Epithelial cell of proximal tubule (primary cell): ENCODE results near the gene DENND6B. TPM values are rescaled to one million over a fixed set of nuclear protein-coding genes. Genes with fewer than 3 reads are reported as not detected.

Experiments
- DNase-seq: peaks from one replicate; pipeline ENCODE4 v3.0.0-alpha.2; 2011; ENCODE audit warnings: low read depth
- H3K4me3 ChIP-seq: 2 replicates; pipeline ENCODE4 v1.5.1; 2011; ENCODE audit warnings: low read depth, mild to moderate bottlenecking, low read length
- CTCF ChIP-seq: conservative IDR thresholded peaks from 2 replicates; pipeline ENCODE4 v1.5.1; 2012; ENCODE audit warnings: low read depth, mild to moderate bottlenecking, low read length
- total RNA-seq: library from RNA; depleted of rRNA; stranded (reverse); fragments of >200 nt; gene quantifications from 2 replicates; pipeline ENCODE4 v1.2.3, GENCODE V29; 2015

Gene DENND6B
- total RNA-seq, 1 donor from 2014 or later, result 4.4 TPM

GRCh38 chr22:50296658-50297490 is 29.9 kb downstream of the DENND6B start:
- TF ChIP-seq CTCF, result no peak
- no peak for DNase-seq
- H3K4me3 ChIP-seq, result no peak overlapping the region

- no peak for DNase-seq
- no peak overlapping the region for H3K4me3 ChIP-seq
- no peak for TF ChIP-seq CTCF
Observed at GRCh38 chr22:50294319-50294656, 32.5 kb downstream of the DENND6B start.

- DNase-seq, result no peak
- TF ChIP-seq CTCF, result no peak
- H3K4me3 ChIP-seq, result peak overlapping the region; percentile 48
Observed at GRCh38 chr22:50293441-50294318, 33.1 kb downstream of the DENND6B start.

- H3K4me3 ChIP-seq, result peak overlapping the region; percentile 48
- DNase-seq, result no peak
- TF ChIP-seq CTCF, result no peak
Observed at GRCh38 chr22:50292643-50293440, 34.0 kb downstream of the DENND6B start.

GRCh38 chr22:50289942-50290630 is 36.7 kb downstream of the DENND6B start:
- no peak for TF ChIP-seq CTCF
- H3K4me3 ChIP-seq, result no peak overlapping the region
- DNase-seq, result no peak

- no peak for TF ChIP-seq CTCF
- DNase-seq, result no peak
- no peak overlapping the region for H3K4me3 ChIP-seq
Observed at GRCh38 chr22:50289151-50289941, 37.5 kb downstream of the DENND6B start.
